OCI-LY1 (cell line): ENCODE data around the gene SIDT1.

Experiments used
- H2AFZ ChIP-seq: fragments of 200-600 bp; sonication (generic), shearing (Covaris generic); 2 replicates; pipeline ENCODE4 v1.6.0; 2014; ENCODE audit warnings: antibody characterized with exemption, mild to moderate bottlenecking, low read length
- H3F3A ChIP-seq: fragments of 200-600 bp; sonication (generic), shearing (Covaris generic); 2 replicates; pipeline ENCODE4 v1.6.0; 2014; ENCODE audit warnings: mild to moderate bottlenecking, antibody characterized with exemption, low read length, moderate library complexity; ENCODE audit not compliant: insufficient read depth
- H3K27ac ChIP-seq: fragments of 200-600 bp; sonication (generic); 2 replicates; pipeline ENCODE4 v1.5.1; 2014; ENCODE audit warnings: low read length, mixed run types, mild to moderate bottlenecking, low read depth; ENCODE audit not compliant: poor library complexity, severe bottlenecking
- H3K27me3 ChIP-seq: fragments of 200-600 bp; sonication (generic); 2 replicates; pipeline ENCODE4 v1.6.0; 2014; ENCODE audit warnings: antibody characterized with exemption, mild to moderate bottlenecking, low read length, moderate library complexity; ENCODE audit not compliant: insufficient read depth
- H3K36me3 ChIP-seq: fragments of 200-600 bp; sonication (generic); 2 replicates; pipeline ENCODE4 v1.6.1; 2014; ENCODE audit warnings: mild to moderate bottlenecking, antibody characterized with exemption, low read length, moderate library complexity, mixed read lengths; ENCODE audit not compliant: insufficient read depth
- H3K4me1 ChIP-seq: fragments of 200-600 bp; sonication (generic); 2 replicates; pipeline ENCODE4 v1.5.1; 2014; ENCODE audit warnings: mild to moderate bottlenecking, low read length, moderate library complexity; ENCODE audit not compliant: insufficient read depth, severe bottlenecking
- H3K4me2 ChIP-seq: fragments of 200-600 bp; sonication (generic), shearing (Covaris generic); 2 replicates; pipeline ENCODE4 v1.6.1; 2014; ENCODE audit warnings: low read length
- H3K4me3 ChIP-seq: fragments of 200-600 bp; sonication (generic); 2 replicates; pipeline ENCODE4 v1.5.1; 2014; ENCODE audit warnings: low read length, low read depth, mild to moderate bottlenecking, mixed read lengths; ENCODE audit not compliant: poor library complexity, severe bottlenecking
- H3K79me2 ChIP-seq: fragments of 200-600 bp; shearing (Covaris generic); 2 replicates; pipeline ENCODE4 v1.6.1; 2016; ENCODE audit warnings: mixed run types, low read length, mixed read lengths; ENCODE audit not compliant: insufficient read depth
- H3K9ac ChIP-seq: fragments of 200-600 bp; sonication (generic), shearing (Covaris generic); 2 replicates; pipeline ENCODE4 v1.6.1; 2014; ENCODE audit warnings: mild to moderate bottlenecking, low read length, mixed read lengths
- H3K9me2 ChIP-seq: fragments of 200-600 bp; sonication (generic), shearing (Covaris generic); 2 replicates; pipeline ENCODE4 v1.6.1; 2014; ENCODE audit warnings: low read depth, mild to moderate bottlenecking, low read length, mixed read lengths
- H3K9me3 ChIP-seq: fragments of 200-600 bp; shearing (Covaris generic); 2 replicates; pipeline ENCODE4 v1.6.1; 2014; ENCODE audit warnings: low read length, mixed read lengths
- H4K20me1 ChIP-seq: fragments of 200-600 bp; sonication (generic), shearing (Covaris generic); 2 replicates; pipeline ENCODE4 v1.6.0; 2016; ENCODE audit warnings: mild to moderate bottlenecking, low read length; ENCODE audit not compliant: insufficient read depth
- CTCF ChIP-seq: fragments of 200-600 bp; sonication (generic), shearing (Covaris generic); IDR thresholded peaks from 2 replicates; pipeline ENCODE4 v1.5.1; 2017; ENCODE audit warnings: mild to moderate bottlenecking, antibody characterized with exemption, low read length, moderate library complexity, mixed read lengths
- EZH2 ChIP-seq: fragments of 200-600 bp; sonication (generic), shearing (Covaris generic); IDR thresholded peaks from 2 replicates; pipeline ENCODE4 v1.8.0; 2017; ENCODE audit warnings: borderline replicate concordance, mixed run types, mild to moderate bottlenecking, antibody characterized with exemption, low read length, moderate library complexity, mixed read lengths

Gene SIDT1

DNA sequence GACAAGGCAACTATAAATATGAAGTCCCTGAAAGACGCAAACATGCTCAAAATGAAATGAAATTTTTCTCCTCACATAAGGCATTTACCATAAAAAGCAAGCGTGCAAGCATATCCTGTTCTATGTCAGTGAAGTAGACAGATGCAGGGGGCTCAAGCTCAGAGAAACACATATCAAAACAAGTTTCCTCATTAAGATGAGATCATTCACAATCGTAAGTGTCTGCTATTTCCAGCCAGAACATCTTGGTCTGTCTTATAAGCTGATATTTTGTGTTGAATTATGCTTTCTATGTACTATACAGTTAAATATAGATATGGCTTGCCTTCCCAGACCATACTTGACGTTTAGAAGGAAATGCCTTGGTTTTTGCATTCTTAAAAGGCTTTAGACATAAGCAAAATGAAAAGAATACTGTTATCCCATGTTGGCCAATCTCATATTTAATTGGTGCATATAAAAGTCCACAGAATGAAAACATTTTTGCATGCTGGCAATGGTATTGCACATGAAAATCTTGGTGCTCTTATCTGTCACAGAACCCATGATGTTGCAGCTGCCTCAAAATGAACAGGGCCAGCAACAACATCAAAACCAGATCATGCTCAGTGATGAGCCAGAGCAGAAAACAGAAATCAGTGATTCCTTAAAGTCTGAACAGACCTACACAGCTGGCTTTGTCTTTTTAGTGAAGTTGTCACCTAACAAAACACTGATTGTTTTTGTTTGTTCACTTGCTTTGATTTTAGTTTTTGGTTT is 65.4 kb downstream of the SIDT1 start:
- H3K27me3 ChIP-seq = no peaks in the 10 kb centered on the region
- H3K9ac ChIP-seq = no peak overlapping the region
- H3K4me2 ChIP-seq = no peak overlapping the region
- H3K4me1 ChIP-seq = no peaks in the 10 kb centered on the region
- H3K4me3 ChIP-seq = no peak overlapping the region
- H3K9me2 ChIP-seq = no peaks in the 10 kb centered on the region
- no peaks in the 10 kb centered on the region for H4K20me1 ChIP-seq
- TF ChIP-seq CTCF = no peak
- TF ChIP-seq EZH2 = no peak
- H3F3A ChIP-seq = no peaks in the 10 kb centered on the region
- no peaks in the 10 kb centered on the region for H3K79me2 ChIP-seq
- H3K36me3 ChIP-seq = no peaks in the 10 kb centered on the region
- H3K9me3 ChIP-seq = no peaks in the 10 kb centered on the region
- H3K27ac ChIP-seq = no peak overlapping the region
- H2AFZ ChIP-seq = no peak overlapping the region

- H3K27me3 ChIP-seq = no peaks in the 10 kb centered on the region
- H3K9me3 ChIP-seq = no peaks in the 10 kb centered on the region
- no peak overlapping the region for H3K27ac ChIP-seq
- H3K9ac ChIP-seq = no peak overlapping the region
- no peaks in the 10 kb centered on the region for H3K79me2 ChIP-seq
- no peaks in the 10 kb centered on the region for H4K20me1 ChIP-seq
- H3K4me3 ChIP-seq = no peak overlapping the region
- no peak overlapping the region for H3K4me2 ChIP-seq
- H3F3A ChIP-seq = no peaks in the 10 kb centered on the region
- H2AFZ ChIP-seq = no peak overlapping the region
- H3K4me1 ChIP-seq = no peaks in the 10 kb centered on the region
- no peaks in the 10 kb centered on the region for H3K9me2 ChIP-seq
- TF ChIP-seq EZH2 (no peak), CTCF (no peak)
- no peaks in the 10 kb centered on the region for H3K36me3 ChIP-seq
These were observed 68.2 kb downstream of the SIDT1 start for GRCh38 chr3:113600418-113601182.

DNA sequence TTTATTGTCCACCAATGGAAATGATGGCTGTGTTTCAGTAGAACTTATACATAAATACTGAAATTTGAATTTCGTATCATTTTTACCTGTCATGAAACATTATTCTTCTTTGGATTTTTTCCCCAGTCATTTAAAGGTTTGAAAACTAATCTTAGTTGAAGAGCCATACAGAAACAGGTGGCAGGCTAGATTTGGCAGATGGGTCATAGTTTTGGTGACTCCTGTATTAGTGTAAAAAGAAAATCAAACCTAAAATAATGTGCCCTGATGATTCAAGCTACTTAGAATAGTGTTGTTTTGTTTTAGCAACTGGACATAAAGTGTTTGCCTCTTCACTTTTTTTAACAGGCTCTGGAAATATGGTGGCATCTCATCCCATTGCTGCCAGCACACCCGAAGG is 68.9 kb downstream of the SIDT1 start:
- TF ChIP-seq CTCF (no peak), EZH2 (no peak)
- no peaks in the 10 kb centered on the region for H3K9me3 ChIP-seq
- no peak overlapping the region for H2AFZ ChIP-seq
- H3K27ac ChIP-seq = no peak overlapping the region
- no peaks in the 10 kb centered on the region for H3F3A ChIP-seq
- no peak overlapping the region for H3K9ac ChIP-seq
- no peak overlapping the region for H3K4me2 ChIP-seq
- no peaks in the 10 kb centered on the region for H3K79me2 ChIP-seq
- H3K27me3 ChIP-seq = no peaks in the 10 kb centered on the region
- H4K20me1 ChIP-seq = no peaks in the 10 kb centered on the region
- H3K36me3 ChIP-seq = no peaks in the 10 kb centered on the region
- peaks cover 4% of the 10 kb centered on the region for H3K4me1 ChIP-seq
- no peak overlapping the region for H3K4me3 ChIP-seq
- no peaks in the 10 kb centered on the region for H3K9me2 ChIP-seq
